NCI-H446 (cell line): Measurements from ENCODE around the gene ACP2.
"Not testable (repeated sequence)": the region's sequence is repeated elsewhere in the genome, so short reads cannot be mapped to it uniquely, and the experiment has no call there.

Experiments used
- DNase-seq, 2 experiments: peaks; one replicate each; lab custom pipeline; 2025; lab: John Stamatoyannopoulos, UW

The ACP2 gene

GRCh38 chr11:47202576-47202975 lies 46.0 kb downstream of the ACP2 start:
- no peak for DNase-seq

GRCh38 chr11:47201015-47201414 lies 47.6 kb downstream of the ACP2 start:
- DNase-seq = no peak

GRCh38 chr11:47198161-47198560 lies 50.5 kb downstream of the ACP2 start:
- DNase-seq = not testable (repeated sequence)

GRCh38 chr11:47192111-47192510 lies 56.5 kb downstream of the ACP2 start:
- DNase-seq = no peak

- not testable (repeated sequence) for DNase-seq
These were observed 57.5 kb downstream of the ACP2 start for GRCh38 chr11:47191137-47191536.
